Effector CD8-positive, alpha-beta T cell (primary cell): ENCODE measurements around the gene SLC25A29.
A peak's percentile ranks its signal among the peaks of the same experiment; 100 is the strongest.
"Not testable (repeated sequence)": the region's sequence is repeated elsewhere in the genome, so short reads cannot be mapped to it uniquely, and the experiment has no call there.

Experiments
- DNase-seq: peaks from one replicate; lab custom pipeline; 2025; lab: John Stamatoyannopoulos, UW

Gene SLC25A29

GRCh38 chr14:100293497-100294212 is 12.6 kb downstream of the SLC25A29 start:
- DNase-seq: no peak

- DNase-seq: no peak
Observed at GRCh38 chr14:100292776-100293461, 13.3 kb downstream of the SLC25A29 start.

- DNase-seq: no peak
Observed at GRCh38 chr14:100292301-100292775, 13.9 kb downstream of the SLC25A29 start.

DNA sequence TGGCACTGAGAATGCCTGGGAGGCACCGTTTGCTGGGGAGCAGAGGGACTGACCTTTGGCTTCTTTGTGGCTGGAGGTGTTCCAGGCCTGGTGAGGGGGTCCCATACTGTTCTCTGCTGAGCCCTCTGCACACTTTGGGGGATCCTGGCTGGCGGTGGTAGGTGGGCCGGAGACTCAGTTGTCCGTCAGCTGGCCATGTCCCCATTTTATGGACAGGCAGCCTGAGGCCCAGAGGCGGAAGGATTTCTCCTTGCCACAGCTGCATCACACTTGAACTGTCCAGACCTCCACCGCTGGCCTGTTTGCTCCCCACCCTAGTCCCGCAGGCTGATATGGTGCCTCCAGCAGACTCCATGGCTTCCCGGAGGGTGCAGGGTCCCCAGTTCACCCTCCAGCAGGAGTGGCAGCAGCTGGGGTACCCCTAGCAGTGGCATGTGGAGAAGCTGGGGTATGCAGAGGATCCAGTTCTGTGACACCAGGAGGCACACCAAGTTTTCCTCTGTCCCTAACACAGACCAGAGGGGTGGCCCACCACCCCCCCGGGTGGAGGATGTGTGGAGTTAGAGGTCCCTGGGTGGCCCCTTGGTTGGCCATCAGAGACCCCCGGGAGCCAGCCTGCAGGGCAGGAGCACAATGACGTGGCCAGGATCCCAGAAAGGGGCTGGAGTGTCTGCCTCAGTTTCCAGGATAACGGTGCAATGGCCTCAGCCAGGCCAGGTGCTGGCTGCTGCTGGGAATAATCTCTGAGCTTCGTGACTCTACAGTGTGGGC is 14.8 kb downstream of the SLC25A29 start:
- no peak for DNase-seq

DNA sequence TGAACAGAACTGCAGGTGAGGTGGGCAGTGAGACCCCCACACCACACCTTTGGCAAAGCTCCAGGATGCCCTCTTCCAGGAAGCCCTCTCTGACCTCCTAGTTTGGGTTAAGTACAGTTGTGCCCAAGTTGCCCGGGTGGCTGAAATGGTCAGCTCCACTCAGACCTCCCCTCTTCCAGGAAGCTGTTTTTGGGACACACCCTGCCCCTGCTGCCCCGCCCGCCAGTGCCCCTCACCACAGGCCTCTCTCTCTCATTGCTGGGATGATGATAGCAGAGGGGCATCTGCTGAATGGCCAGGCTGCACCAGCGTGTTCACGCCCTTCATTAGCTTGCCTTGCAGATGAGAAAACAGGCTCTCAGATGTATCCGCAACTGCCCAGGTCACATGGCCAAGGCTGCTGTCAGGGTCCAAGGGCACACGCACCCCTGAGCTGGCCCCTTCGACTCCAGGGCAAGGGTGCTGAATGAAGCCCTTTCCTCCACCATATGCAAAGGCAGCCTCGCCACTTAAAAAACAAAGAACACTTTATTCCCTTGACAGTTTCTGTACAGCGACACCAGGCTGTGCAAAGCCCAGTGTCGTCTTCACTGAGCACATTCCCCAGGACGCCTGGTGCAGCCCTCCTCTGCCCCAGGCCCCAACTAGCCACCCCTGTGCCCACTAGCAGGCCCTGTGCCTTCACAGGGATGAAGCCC is 15.5 kb downstream of the SLC25A29 start:
- no peak for DNase-seq

DNA sequence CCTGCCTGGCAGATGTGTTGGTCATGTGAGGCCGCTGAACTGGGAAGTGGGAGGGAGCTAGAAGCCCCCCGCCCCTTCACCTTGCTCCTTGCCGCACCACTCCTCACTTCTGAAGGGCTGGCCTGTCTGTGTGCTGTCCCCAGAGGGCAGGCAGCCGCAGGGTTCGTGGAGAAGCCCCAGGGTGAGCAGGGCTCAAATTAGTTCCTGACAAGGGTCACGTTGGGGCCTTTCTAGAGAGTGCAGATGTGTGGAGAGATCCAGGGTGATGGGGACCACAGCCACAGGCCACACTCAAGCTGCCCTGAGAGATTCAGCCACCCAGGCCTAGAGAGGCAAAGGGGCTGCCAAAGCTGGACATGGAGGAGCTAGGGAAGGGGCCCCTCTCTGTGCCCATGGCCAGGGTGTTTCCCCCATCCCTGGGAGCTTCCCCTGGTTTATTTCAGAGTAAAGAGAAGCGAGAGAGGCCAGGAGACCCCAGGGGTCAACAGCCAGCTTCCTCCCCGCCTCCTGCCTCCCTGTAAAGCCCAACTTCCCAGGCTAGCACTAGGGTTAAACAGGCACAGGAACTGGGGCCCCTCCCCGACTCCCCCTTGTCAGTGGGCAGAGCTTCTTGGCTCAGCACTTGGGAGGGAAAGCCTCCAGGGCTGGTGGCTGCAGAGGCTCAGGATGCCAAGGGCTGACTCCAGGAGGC is 16.2 kb downstream of the SLC25A29 start:
- DNase-seq: no peak

DNA sequence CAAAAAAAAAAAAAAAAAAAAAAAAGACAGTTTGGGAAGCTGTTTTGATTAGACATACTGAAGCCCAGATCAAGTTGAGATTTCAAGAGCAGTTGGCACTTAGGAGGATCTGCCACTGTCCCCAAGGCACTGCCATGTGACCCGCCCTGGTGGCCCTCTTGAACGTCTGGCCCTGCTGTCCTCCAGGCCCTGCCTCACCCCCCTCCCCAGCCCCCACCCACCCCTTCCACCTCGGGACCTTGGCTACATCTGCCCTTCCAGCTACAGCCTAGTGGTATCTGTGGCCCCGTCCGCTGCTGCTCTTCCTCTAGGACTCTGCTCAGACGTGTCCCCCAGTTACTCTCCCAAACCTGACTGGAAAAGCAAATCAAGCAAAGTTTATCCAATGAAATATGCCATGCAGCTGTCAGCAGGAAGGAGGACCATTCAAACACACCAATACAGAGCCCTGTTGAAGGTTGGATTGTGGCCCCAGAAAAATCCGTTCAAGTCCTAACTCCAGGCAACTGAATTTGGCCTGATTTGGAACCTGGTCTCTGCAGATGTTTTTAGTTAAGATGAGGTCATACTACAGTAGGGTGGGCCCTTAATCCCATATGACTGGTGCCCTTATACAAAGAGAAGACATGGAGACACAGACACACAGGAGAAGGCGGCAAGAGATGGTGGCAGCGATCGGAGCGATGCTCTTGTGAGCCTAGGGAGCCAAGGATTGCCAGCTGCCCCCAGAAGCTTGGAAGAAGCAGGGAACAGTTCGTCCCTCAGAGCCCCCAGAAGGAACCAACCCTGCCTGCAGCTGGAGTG is 17.7 kb downstream of the SLC25A29 start:
- no peak for DNase-seq

DNA sequence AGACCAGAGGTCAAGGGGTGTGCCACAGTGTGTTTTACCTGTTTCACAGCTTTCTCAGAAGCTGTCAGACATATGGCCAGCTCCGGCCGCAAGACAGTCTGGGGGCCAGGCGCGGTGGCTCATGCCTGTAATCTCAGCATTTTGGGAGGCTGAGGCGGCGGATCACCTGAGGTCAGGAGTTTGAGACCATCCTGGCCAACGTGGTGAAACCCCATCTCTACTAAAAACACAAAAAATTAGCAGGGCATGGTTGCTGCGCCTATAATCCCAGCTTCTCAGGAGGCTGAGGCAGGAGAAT is 18.3 kb downstream of the SLC25A29 start:
- DNase-seq: not testable (repeated sequence)

- no peak for DNase-seq
Observed at GRCh38 chr14:100287202-100287997, 18.8 kb downstream of the SLC25A29 start.

DNA sequence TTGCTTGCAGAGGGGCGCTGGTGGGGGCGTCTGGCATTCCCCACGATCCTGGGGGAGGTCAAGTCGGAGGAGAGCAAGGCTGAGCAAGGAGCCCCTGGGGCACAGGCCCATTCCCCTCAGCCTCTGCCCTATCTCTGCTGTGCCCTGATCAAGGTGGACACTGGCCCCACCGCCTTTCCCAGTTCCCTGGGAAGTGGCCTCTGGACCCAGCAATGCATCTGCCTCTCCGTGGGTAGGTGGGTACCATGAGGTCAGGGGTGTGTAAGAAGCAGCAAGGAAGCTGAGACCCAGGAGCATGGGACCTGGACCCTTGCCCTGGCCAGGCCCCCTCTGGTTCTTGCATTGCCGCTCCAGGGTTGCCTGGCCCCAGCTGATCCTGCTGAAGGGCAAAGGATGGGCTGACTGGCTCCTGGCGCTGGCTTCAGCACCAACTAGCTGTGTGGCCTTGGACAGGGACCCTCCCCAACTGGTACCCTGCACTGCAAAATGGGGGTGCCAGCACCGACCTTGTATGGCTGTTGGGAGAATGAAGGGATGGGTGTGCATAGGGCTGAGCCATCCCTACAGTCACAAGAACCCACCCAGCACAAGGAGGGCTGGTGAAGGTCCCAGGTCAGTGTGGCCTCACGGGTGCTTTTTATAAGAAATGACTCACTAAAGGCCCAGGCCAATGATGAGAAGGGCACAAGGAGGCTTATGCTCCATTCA is 19.6 kb downstream of the SLC25A29 start:
- DNase-seq: no peak

DNA sequence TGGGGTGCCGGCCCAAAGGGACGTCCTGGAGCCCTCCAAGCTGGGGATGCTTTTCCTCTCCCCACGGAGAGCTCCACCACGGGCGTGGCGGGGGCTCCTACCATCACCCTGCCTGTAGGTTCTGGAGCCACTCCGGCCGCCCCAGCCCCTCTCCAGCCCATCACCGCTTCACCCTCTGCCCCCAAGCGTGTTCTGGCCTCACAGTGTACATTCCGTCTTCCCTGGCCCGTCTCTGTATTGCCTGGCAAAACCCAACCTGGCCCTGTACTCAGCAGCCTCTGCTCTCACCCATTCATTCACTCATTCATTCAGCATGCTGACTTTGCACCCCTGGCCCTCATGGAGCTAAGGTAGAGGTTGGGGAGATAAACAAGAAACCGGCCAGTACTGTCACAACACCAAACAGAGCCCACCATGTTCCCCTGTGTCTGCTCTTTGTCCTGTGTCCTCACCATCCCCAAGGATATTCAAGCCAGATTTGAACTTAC is 20.3 kb downstream of the SLC25A29 start:
- no peak for DNase-seq

DNA sequence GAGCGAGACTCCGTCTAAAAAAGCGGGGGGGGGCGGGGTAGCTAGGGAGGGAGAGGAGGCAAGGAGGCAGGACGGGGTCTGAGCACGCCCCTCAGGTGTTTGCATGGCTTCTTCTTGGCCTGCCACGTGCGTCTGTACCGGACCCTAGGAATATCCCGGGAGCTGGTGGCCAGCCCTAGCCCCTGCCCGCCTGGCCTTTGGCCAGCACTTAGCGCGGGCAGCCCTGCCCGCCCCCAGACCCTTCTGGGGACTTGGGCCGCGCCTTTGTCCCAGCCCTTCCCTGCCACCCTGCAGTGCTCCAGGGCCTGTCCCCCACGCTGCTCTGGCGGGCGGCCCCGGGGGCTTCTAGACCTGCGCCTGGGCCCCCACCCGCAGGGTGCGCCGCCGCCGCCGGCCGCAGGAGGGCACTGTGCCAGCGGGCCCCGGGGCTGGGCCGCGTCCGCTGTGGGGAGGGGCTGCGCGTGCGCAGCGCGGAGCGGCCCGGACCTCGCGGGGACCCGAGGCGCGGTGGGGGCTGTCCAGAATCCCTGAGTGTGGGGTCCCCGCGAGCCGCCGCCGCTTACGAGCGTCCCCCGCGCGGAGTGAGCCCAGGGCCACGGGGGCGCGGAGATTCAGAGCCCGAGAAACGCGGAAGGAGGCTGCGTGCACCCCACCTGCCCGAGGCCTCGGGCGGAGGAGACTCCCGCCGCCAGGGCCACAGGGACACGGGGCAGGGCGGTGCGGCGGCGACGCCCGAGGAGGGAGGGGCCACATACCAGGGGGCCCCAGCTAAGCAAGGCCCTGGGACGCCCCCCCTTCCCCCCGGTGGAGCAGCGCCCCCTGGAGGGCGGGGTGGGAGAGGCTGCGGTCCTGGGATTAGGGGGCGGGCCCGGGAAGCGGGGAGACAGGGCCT is 21.0 kb downstream of the SLC25A29 start:
- DNase-seq: peak; percentile 74

GRCh38 chr14:100283984-100284881 is 22.0 kb downstream of the SLC25A29 start:
- no peak for DNase-seq

DNA sequence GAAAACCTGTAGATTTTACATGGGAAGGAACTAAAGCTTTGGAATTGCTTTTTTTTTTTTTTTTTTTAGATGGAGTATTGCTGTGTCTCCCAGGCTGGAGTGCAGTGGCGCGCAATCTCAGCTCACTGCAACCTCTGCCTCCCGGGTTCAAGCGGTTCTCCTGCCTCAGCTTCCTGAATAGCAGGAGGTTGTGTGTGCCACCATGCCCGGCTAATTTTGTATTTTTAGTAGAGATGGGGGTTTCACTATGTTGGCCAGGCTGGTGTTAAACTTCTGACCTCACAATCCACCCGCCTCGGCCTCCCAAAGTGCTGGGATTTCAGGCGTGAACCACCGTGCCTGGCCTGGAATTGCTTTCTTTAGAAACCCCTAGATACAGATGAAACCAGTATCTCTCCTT is 22.8 kb downstream of the SLC25A29 start:
- DNase-seq: not testable (repeated sequence)

DNA sequence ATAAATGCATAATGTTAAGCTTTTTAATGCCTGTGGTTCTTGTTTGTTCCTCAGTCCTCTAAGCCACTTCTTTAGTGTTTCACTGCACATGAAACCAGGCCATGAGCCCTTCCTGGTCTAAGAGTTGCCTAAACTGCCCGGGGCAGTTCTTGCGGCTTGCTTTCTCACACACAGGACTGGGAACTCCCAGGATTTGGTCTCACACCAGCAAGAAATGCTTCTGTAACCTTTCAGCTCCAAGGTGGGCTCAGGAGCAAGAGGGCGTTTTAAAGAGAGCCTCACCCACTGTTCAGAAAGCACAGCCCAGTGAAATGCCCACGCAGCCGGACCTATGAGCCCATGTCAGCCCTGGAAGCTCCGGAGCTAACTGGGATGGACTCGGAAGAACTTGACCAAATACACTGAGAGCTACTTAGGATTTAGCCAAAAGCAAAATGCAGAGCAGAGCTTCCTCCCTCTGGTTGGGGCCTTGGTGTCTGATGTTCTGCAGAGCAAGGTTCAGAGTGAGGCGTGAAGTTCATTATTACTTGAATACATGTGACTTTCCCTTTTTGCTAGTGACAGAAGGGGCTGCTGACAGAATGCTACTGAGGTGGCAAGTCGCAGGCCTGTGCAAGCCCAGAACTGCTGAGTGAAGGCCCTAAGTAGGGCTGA is 23.4 kb downstream of the SLC25A29 start:
- no peak for DNase-seq

- DNase-seq: no peak
Observed at GRCh38 chr14:100282083-100282350, 24.2 kb downstream of the SLC25A29 start.
